AG04449 (cell line): ENCODE results near the gene ITGB6.

Source experiments
- CTCF ChIA-PET: fragments of 350-600 bp; formaldehyde crosslinking; extraction: SDS; loops from one replicate; lab custom pipeline; 2021; ENCODE audit warnings: antibody characterized with exemption; lab: Yijun Ruan, JAX
- POLR2A ChIA-PET: fragments of 400-600, 350-600 bp; formaldehyde crosslinking; extraction: SDS; loops from one replicate; lab custom pipeline; 2020; ENCODE audit warnings: antibody characterized with exemption, inconsistent platforms; lab: Yijun Ruan, JAX
- DNase-seq: peaks from one replicate; pipeline ENCODE4 v3.0.0-alpha.2; 2010; ENCODE audit warnings: low read depth, low spot score
- H3K4me3 ChIP-seq: 2 replicates; pipeline ENCODE4 v1.5.1; 2011; ENCODE audit warnings: low read depth, mild to moderate bottlenecking, control low read depth, low read length
- CTCF ChIP-seq: IDR thresholded peaks from one replicate; pipeline ENCODE4 v1.5.1; 2011; ENCODE audit warnings: mild to moderate bottlenecking, moderate library complexity, low read length, control low read depth, inconsistent platforms; ENCODE audit not compliant: insufficient read depth; ENCODE audit errors: missing control alignments

ITGB6 gene

GRCh38 chr2:160224060-160224459, 24.0 kb upstream of the ITGB6 start:
- peak overlapping the region; percentile 4; the same call in 1 of the 2 replicates for H3K4me3 ChIP-seq
- DNase-seq: peak; percentile 88
- POLR2A ChIA-PET: interaction anchor here (0.9 to 2.1 kb wide), 3 partner anchors 10 to 46 kb away, joined by 3 to 7 read pairs (median 4); no protein-coding TSS in a partner anchor
- no peak for TF ChIP-seq CTCF
- CTCF ChIA-PET: interaction anchor here (1.6 to 4.0 kb wide), 3 partner anchors 9 to 114 kb away, joined by 4 to 26 read pairs (median 8); no protein-coding TSS in a partner anchor

GRCh38 chr2:160223560-160223959, 23.5 kb upstream of the ITGB6 start:
- CTCF ChIA-PET: interaction anchor here (1.6 to 4.0 kb wide), 3 partner anchors 9 to 114 kb away, joined by 4 to 26 read pairs (median 8); no protein-coding TSS in a partner anchor
- TF ChIP-seq CTCF: no peak
- POLR2A ChIA-PET: interaction anchor here (0.9 to 2.1 kb wide), 3 partner anchors 9 to 46 kb away, joined by 3 to 7 read pairs (median 4); no protein-coding TSS in a partner anchor
- no peak for DNase-seq
- no peak overlapping the region for H3K4me3 ChIP-seq

DNA sequence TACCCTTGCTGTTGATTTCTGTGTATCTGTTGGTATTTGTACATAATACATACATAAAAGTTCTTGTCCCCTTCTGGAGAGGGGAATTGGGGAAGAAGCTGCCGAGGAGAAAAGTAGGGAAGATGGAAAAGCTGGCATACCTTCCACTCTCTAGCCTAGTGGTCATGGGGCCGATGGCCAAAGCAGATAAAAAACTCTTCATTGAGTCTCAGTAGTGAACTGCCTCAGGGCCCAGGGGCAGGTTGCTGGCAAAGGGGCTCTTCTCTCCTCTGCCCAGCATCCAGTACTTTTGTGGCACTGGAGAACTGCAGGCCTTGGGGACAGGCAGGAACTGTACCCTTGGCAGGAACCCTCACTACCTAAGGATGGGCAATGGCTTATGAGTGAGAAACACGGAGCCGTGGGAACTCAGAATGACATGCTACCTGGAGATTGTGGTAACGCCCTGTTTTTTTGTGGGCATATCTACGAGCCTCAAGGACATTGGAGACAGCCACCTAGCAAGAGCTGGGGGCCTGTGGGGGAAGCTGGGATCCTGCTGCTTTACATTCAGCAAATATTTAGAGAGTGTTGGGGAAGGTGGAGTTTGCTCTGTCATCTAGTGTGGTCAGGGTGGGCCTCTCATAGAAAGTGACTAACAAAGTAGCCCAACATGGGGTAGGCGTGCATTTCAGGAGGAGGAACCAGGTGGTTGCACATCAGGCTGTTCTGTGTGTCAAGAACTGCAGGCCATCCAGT, 22.6 kb upstream of the ITGB6 start:
- H3K4me3 ChIP-seq: no peak overlapping the region
- TF ChIP-seq CTCF: no peak
- POLR2A ChIA-PET: no interaction called here
- DNase-seq: no peak
- CTCF ChIA-PET: interaction anchor here (1.5 to 5.3 kb wide), 3 partner anchors 8 to 29 kb away, joined by 4 to 46 read pairs (median 6); no protein-coding TSS in a partner anchor

DNA sequence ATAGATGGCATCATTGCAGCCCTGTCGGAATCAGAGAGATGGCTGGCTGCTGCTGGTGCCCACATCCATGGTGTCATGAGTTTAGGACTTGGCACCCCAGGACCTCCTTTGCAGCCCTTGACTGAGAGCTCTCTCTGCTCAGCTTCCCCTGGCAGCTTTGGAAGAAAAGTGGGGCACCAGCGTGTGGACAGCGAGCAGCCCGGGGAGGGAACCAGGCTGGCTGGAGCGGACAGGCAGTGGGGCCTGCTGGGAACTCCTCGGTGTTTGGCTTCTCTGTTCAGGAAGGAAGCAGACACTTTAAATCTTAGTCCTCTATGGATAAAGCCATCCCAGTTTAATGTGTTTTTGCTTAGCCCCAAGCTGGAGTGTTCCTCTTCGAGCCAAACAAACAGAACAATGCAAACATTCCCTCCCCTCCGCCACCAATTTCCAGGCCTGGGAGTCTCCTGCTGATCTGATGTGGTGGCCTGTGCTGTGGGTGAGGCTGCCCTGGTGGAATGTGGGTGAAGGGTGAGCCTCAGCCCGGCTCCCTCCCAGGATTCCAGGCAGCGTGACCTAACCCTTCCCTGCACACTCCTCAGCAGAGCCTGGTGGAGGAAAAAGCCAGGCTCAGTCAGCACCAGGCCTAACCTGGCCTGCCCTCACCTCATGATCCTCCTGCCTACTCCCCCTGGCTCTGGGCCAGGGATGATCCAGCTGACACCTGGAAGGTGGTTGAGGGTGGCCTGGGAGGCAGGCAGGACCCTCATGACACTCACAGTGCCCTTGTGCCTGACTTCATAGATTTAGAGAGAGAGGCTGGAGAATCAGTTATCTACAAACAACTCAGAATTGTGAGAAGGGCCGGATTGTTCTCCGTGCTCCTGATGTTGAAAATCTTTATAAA, 21.6 kb upstream of the ITGB6 start:
- POLR2A ChIA-PET: interaction anchor here (1.2 kb wide), 1 partner anchor 16 kb away, joined by 4 read pairs; no protein-coding TSS in a partner anchor
- CTCF ChIA-PET: interaction anchor here (0.5 to 5.3 kb wide), 4 partner anchors 12 to 788 kb away, joined by 4 to 46 read pairs (median 6); no protein-coding TSS in a partner anchor
- peak; percentile 0 for TF ChIP-seq CTCF

DNA sequence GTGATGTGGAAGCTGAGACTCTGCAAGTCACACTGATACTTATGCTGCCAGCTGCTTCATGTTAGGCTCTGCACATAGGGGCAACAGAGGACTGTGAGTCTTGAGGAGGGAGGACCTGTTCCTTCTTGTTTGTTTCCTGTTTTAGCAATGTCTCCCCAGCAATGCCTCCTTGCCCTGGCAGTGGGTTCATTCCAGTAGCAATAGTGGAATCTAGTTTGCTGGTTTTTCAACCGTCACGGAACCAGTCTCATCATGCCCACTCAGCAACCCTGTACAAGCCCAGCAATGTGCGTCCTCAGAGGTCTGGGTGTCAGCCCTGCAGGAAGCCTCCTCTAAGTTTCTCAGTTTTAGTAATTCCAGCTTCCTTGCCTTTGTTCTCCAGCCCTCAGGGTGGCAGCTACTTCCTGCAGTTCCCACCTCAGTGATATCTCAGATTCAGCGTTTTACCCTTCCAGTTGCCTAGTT, 20.5 kb upstream of the ITGB6 start:
- no peak for TF ChIP-seq CTCF
- CTCF ChIA-PET: interaction anchor here (1.1 to 5.3 kb wide), 4 partner anchors 11 to 111 kb away, joined by 3 to 46 read pairs (median 6); no protein-coding TSS in a partner anchor
- H3K4me3 ChIP-seq: no peak overlapping the region
- DNase-seq: no peak
- POLR2A ChIA-PET: interaction anchor here (2.2 kb wide), 1 partner anchor 11 kb away, joined by 9 read pairs; no protein-coding TSS in a partner anchor

More for the DNA sequence above, 21.6 kb upstream of the ITGB6 start:
- no peak overlapping the region for H3K4me3 ChIP-seq
- DNase-seq: no peak
